ENCODE results near the gene PPM1F.

The PPM1F gene

GRCh38 chr22:21952586-21953571 lies at the start of gene PPM1F:
Gene PPM1F, minus strand, starts transcription at chr22:21952848. Its CDS starts 6,800 bp downstream, at chr22:21946048.
- DNase-seq = peak; percentile 64

GRCh38 chr22:22001664-22002525 lies 49.2 kb upstream of the PPM1F start:
- no peak for DNase-seq

GRCh38 chr22:21998595-21999247 lies 46.1 kb upstream of the PPM1F start:
- no peak for DNase-seq

- DNase-seq = no peak
Observed at GRCh38 chr22:21996175-21996720, 43.6 kb upstream of the PPM1F start.

- no peak for DNase-seq
Observed at GRCh38 chr22:21995660-21996059, 43.0 kb upstream of the PPM1F start.

- no peak for DNase-seq
Observed at GRCh38 chr22:21994881-21995444, 42.3 kb upstream of the PPM1F start.

GRCh38 chr22:21992593-21993237 lies 40.1 kb upstream of the PPM1F start:
- DNase-seq = no peak

- no peak for DNase-seq
Observed at GRCh38 chr22:21991774-21992173, 39.1 kb upstream of the PPM1F start.

- DNase-seq = no peak
Observed at GRCh38 chr22:21991304-21991596, 38.6 kb upstream of the PPM1F start.

- no peak for DNase-seq
Observed at GRCh38 chr22:21990445-21991303, 38.0 kb upstream of the PPM1F start.

- DNase-seq = peak; percentile 55
Observed at GRCh38 chr22:21989049-21989448, 36.4 kb upstream of the PPM1F start.

- no peak for DNase-seq
Observed at GRCh38 chr22:21985214-21985613, 32.6 kb upstream of the PPM1F start.

- no peak for DNase-seq
Observed at GRCh38 chr22:21984793-21985192, 32.1 kb upstream of the PPM1F start.

- DNase-seq = peak; percentile 88
Observed at GRCh38 chr22:21982338-21982965, 29.8 kb upstream of the PPM1F start, which contains the start of gene TOP3B. Gene TOP3B, minus strand, starts transcription at chr22:21982787. Its CDS starts 7,078 bp downstream, at chr22:21975709.

- no peak for DNase-seq
Observed at GRCh38 chr22:21981874-21982273, 29.2 kb upstream of the PPM1F start.

GRCh38 chr22:21980547-21980946 lies 27.9 kb upstream of the PPM1F start:
- no peak for DNase-seq

GRCh38 chr22:21978564-21979386 lies 26.1 kb upstream of the PPM1F start:
- no peak for DNase-seq

- DNase-seq = no peak
Observed at GRCh38 chr22:21977814-21978213, 25.2 kb upstream of the PPM1F start.

GRCh38 chr22:21975854-21976345 lies 23.3 kb upstream of the PPM1F start:
- no peak for DNase-seq

Data from NCI-H2171 (cell line).